Fibroblast of pulmonary artery (primary cell): ENCODE data around the gene LTB4R.

Experiments
- DNase-seq: peaks from one replicate; pipeline ENCODE4 v3.0.0-alpha.2; 2010; ENCODE audit warnings: low read depth
- H3K4me3 ChIP-seq: replicated peaks from 2 replicates; pipeline ENCODE4 v1.5.1; 2011; ENCODE audit warnings: low read depth, mild to moderate bottlenecking, control low read depth, low read length, moderate library complexity
- CTCF ChIP-seq: IDR thresholded peaks from 2 replicates; pipeline ENCODE4 v1.5.1; 2011; ENCODE audit warnings: mild to moderate bottlenecking, control low read depth, low read length, inconsistent platforms; ENCODE audit errors: missing control alignments

The LTB4R gene

GRCh38 chr14:24331731-24332267, 20.5 kb downstream of the LTB4R start:
- H3K4me3 ChIP-seq, result no peak overlapping the region
- no peak for TF ChIP-seq CTCF
- no peak for DNase-seq

- H3K4me3 ChIP-seq, result peak overlapping the region; percentile 7
- DNase-seq, result peak; percentile 65
Observed at GRCh38 chr14:24332268-24332993, 21.1 kb downstream of the LTB4R start.

GRCh38 chr14:24334431-24335291, 23.4 kb downstream of the LTB4R start, which contains the start of gene ADCY4:
Gene ADCY4 (minus strand): TSS chr14:24335071. CDS start chr14:24334652, 419 bp downstream.
- H3K4me3 ChIP-seq, result peak within 1 kb of the TSS; percentile 48
- DNase-seq, result no peak
- TF ChIP-seq CTCF, result no peak

More at GRCh38 chr14:24332268-24332993, 21.1 kb downstream of the LTB4R start:
- peak; percentile 76 for TF ChIP-seq CTCF

- no peak overlapping the region for H3K4me3 ChIP-seq
- TF ChIP-seq CTCF, result no peak
- DNase-seq, result no peak
Observed at GRCh38 chr14:24335461-24336171, 24.3 kb downstream of the LTB4R start.

- no peak for DNase-seq
- no peak overlapping the region for H3K4me3 ChIP-seq
- TF ChIP-seq CTCF, result no peak
Observed at GRCh38 chr14:24337144-24337823, 26.0 kb downstream of the LTB4R start.

GRCh38 chr14:24337824-24338175, 26.5 kb downstream of the LTB4R start:
- no peak for DNase-seq
- TF ChIP-seq CTCF, result no peak
- no peak overlapping the region for H3K4me3 ChIP-seq
